ENCODE data around the gene EPB42. TPM values are rescaled to one million over a fixed set of nuclear protein-coding genes. Genes with fewer than 3 reads are reported as not detected.

The EPB42 gene
- total RNA-seq, 1 experiment from 2014 or later: not detected

GRCh38 chr15:43221422-43221821 is 604 bp upstream of the EPB42 start:
- no peaks in the 10 kb centered on the region for H3K79me2 ChIP-seq (ENCODE audit: low read length)
- H3K9ac ChIP-seq (ENCODE audit: low read length): no peak overlapping the region
- no peak overlapping the region for H2AFZ ChIP-seq (ENCODE audit: low read length)
- no peak overlapping the region for H3K4me3 ChIP-seq (ENCODE audit: low read length)
- H3K36me3 ChIP-seq (ENCODE audit: low read depth, low read length): no peaks in the 10 kb centered on the region; the same call in 1 of the 2 replicates
- intact Hi-C loops (cut with micrococcal nuclease): no loop called here
- H3K4me1 ChIP-seq (ENCODE audit: insufficient read depth, low read length): peaks cover under 1% of the 10 kb centered on the region; the same call in 1 of the 2 replicates
- BruUV-seq (replicated peaks): no TSS peak
- CTCF ChIA-PET: no interaction called here
- DNase-seq (no peak), ATAC-seq (no peak)
- no peak for TF ChIP-seq EZH2phosphoT487 (IDR thresholded peaks at IDR 0.05; ENCODE audit: borderline replicate concordance, low read length)
- no peak for TF ChIP-seq EZH2 (IDR thresholded peaks at IDR 0.05; ENCODE audit: low read length, unreplicated experiment)
- TF ChIP-seq CTCF (conservative IDR thresholded peaks at IDR 0.05; ENCODE audit: low read depth, low read length): no peak
- POLR2A ChIA-PET (ENCODE audit: unreplicated experiment): no interaction called here
- H4K20me1 ChIP-seq (ENCODE audit: low read length): no peaks in the 10 kb centered on the region
- no peak overlapping the region for H3K4me2 ChIP-seq (ENCODE audit: low read length)
- no peak overlapping the region for H3K27ac ChIP-seq (ENCODE audit: low read length)
- H3K9me3 ChIP-seq (ENCODE audit: low read length): no peaks in the 10 kb centered on the region
- no peaks in the 10 kb centered on the region for H3K9me2 ChIP-seq (replicated peaks; ENCODE audit: low read length)
- no peaks in the 10 kb centered on the region for H3F3A ChIP-seq (ENCODE audit: low read length, unreplicated experiment)
- no peaks in the 10 kb centered on the region for H3K27me3 ChIP-seq (ENCODE audit: low read length)

GRCh38 chr15:43219929-43220928 is 589 bp downstream of the EPB42 start:
- H3K79me2 ChIP-seq (ENCODE audit: low read length): no peaks in the 10 kb centered on the region
- no peak overlapping the region for H3K27ac ChIP-seq (ENCODE audit: low read length)
- no peaks in the 10 kb centered on the region for H4K20me1 ChIP-seq (ENCODE audit: low read length)
- H3K9me3 ChIP-seq (ENCODE audit: low read length): no peaks in the 10 kb centered on the region
- ATAC-seq (no peak), DNase-seq (no peak)
- no peak overlapping the region for H3K4me2 ChIP-seq (ENCODE audit: low read length)
- intact Hi-C loops (cut with micrococcal nuclease): no loop called here
- no peaks in the 10 kb centered on the region for H3K36me3 ChIP-seq (ENCODE audit: low read depth, low read length)
- POLR2A ChIA-PET (ENCODE audit: unreplicated experiment): no interaction called here
- H3K9ac ChIP-seq (ENCODE audit: low read length): no peak overlapping the region
- TF ChIP-seq EZH2phosphoT487 (IDR thresholded peaks at IDR 0.05; ENCODE audit: borderline replicate concordance, low read length) (no peak), CTCF (conservative IDR thresholded peaks at IDR 0.05; ENCODE audit: low read depth, low read length) (no peak), EZH2 (IDR thresholded peaks at IDR 0.05; ENCODE audit: low read length, unreplicated experiment) (no peak)
- H3K9me2 ChIP-seq (replicated peaks; ENCODE audit: low read length): no peaks in the 10 kb centered on the region
- H3K4me1 ChIP-seq (ENCODE audit: insufficient read depth, low read length): peaks cover 6% of the 10 kb centered on the region; the same call in 1 of the 2 replicates
- BruUV-seq (replicated peaks): no TSS peak
- no peak overlapping the region for H3K4me3 ChIP-seq (ENCODE audit: low read length)
- H3F3A ChIP-seq (ENCODE audit: low read length, unreplicated experiment): no peaks in the 10 kb centered on the region
- CTCF ChIA-PET: interaction anchor here (1.0 kb wide), 1 partner anchor 16 kb away, joined by 5 read pairs; no protein-coding TSS in a partner anchor
- no peaks in the 10 kb centered on the region for H3K27me3 ChIP-seq (ENCODE audit: low read length)
- no peak overlapping the region for H2AFZ ChIP-seq (ENCODE audit: low read length)

Measured in PC-3 (cell line).